Activated CD4-positive, CD25-positive, alpha-beta regulatory T cell treated with anti-CD3 and anti-CD28 coated beads, Interleukin-2, amount 50 U/mL, for 24 hours (primary cell): ENCODE data around the gene NCOR1.
"Not testable (repeated sequence)": the region's sequence is repeated elsewhere in the genome, so short reads cannot be mapped to it uniquely, and the experiment has no call there.

Experiments
- ATAC-seq, 2 donors: fragments of 150-1000 bp; cut with Tn5 transposase; one replicate each; pipeline ENCODE4 v1.10.0; 2021; ENCODE audit warnings: mild to moderate bottlenecking in 1 of 2, moderate library complexity in 1 of 2

Gene NCOR1

DNA sequence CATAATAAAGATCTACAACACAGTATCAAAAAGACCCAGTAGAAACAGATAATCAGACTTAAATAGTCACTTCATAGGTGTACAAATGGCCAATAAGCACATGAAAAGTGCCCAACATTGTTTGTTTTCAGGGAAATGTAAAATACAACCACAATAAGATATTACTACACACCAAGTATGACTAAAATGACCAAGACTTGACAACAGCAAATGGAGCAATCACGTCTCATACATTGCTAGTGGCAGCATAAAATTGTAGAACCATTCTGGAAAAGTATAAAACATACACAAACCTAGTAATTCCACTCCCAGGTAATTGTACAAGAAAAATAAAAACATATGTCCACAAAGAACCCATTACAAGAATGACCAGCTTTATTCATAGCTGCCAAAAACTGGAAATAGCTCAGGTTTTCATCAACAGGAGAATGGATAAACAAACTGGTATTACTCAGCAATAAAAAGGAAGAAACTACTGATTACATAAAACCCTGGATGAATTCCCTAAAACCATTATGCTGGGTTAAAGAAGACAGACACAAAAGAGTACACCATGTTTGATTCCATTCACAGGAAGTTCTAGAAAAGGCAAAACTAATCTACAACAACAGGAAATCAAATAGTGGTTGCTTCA lies 130.2 kb downstream of the NCOR1 start:
- ATAC-seq, result no peak

DNA sequence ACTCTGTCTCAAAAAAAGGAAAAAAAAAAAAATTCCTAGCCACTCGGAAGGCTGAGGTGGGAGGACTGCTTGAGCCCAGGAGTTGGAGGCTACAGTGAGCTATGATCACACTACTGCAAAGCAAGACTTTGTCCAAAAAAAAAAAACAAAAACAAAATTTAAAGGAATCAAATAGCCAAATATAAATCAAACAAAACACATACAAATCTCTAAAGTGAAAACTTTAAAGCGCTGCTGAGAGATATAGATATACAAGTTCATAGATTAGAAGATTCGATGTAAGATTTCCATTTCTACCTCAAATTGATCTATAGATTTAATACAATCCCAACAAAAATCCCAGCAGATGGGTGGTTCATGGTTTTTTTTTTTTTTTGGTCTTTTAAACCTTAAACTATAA lies 132.1 kb downstream of the NCOR1 start:
- no peak for ATAC-seq

DNA sequence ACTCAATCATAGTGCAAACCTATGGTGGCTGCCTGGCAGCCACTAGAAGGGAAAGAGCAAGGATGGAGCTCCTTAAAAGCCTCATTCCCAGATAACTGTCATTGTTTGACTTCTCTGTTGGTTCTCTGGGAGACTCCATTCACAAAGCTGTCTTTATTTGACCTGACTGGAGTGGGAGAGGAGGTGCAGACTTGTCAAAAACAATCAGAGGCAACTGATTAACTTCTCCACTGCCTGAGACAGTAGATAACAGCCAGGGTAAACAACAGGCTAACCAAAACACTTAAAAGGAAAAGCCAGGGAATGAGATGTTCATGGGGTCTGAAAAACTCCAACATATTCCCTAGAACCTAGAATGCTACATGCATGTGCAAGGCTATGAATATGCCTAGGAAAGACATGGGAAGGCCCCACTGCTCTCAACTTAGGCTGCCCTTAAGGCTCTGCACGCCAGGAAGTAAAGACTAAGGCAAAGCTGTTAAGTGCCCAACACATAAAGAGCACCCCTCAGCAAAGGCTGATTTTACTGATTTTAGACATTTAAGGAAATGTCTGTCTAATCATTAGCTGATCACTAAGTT lies 133.7 kb downstream of the NCOR1 start:
- ATAC-seq, result no peak

DNA sequence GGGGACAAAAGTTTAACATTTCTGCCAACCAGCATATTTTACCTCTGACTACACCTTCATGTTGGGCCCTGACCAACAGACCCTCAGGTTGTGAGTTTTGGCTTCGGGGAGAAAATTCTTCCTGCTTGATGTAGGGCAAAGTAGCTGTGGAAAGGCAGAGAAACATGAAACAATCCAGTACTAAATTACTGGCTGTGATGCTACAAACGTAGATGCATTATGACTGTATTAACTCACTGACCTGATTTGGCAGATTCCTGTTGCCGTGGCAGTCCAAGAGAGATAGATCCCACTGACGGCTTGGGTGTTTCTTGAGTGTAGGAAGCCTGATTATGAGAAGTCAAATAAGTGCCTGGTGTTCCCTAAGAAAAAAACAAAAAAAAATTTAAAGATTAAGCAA lies 135.0 kb downstream of the NCOR1 start:
- no peak for ATAC-seq

DNA sequence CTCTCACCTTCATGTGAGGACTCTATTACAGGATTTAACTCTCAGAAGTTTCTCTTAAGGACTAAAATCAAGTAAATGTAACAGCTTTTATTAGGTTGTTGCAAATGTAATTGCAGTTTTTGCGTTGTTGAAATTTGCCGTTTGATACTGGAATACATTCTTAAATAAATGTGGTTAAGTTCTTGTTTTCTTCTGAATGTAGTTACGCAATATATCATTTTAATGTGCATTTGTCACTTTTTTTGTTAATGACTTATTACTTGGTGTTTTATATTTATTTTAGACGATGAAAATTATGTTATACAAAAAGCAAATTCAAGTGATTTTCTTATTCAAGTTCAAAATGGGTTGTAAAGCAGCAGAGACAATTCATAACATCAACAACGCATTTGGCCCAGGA lies 139.4 kb downstream of the NCOR1 start:
- no peak for ATAC-seq

DNA sequence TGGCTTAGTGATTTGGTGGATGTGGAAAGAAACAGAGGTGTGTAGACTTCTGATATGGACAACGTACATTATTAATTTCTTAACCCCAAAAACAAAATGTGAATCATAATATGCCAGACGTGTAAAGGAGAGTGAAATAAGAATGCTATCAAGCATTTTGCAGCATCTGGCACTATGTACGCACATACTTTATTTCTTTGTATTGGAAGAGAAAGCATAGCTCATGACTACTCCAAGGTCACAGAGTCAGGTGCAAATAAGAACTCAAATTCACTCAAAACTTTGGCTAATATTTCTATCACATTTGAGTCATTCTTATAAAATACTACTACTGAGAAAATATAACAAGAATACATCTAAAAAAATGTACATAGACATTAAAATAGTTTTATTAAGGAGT lies 140.9 kb downstream of the NCOR1 start:
- ATAC-seq, result no peak

DNA sequence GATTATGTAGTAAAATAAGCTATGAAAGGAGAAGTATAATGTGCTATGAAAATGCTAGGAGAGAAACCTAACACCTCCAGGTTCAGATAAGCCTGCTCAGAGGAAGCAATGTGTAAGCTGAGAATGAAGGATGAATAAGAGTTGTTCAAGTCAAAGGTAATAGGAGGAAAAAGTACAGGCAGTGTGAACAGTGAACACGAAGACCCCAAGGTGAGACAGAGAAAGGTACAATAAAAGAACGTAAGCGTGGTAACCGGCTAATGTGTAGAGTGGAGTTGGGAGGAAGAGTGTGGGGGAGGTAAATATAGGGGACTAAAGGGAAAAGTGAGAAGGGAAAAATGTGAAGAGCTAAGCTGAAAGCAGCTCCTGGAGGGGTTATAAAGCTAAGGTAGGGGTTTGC lies 141.5 kb downstream of the NCOR1 start:
- ATAC-seq, result no peak

DNA sequence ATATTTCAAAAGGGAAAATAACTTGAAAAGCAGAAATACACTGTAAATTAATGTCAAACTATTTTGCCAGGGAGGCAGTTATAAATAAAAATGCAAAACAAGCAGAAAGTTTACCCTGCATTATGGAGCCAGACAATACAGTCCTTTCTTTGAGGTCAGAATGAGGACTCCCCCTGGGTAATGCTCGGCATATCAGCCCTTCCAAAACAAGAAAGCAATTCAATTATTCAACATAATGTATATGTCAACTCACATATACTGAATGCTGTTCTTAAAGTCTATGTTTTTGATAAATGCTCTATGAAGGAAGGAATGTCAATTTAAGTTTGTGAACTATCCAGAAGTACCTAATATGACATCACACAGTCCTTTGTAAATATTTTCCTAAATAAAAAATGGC lies 143.3 kb downstream of the NCOR1 start:
- no peak for ATAC-seq

DNA sequence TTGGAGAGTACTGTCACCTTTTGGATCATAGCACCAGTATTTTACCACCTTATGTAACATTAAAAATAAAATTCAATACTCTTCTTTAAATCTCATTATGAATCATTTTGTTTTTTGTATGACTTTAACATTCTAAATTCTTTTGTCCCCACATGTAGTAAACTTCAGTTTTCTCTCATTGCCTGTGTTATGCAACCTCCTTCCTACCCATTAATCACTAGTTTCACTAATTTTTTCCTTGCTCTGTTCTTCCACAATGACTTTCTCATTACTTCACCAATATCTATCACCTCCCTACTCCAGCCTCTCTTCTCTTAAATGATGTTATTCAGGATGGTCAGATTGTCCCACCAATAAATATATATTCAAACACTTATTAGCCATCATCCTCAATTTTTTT lies 147.0 kb downstream of the NCOR1 start:
- peak in 1 of 2 donors; percentile 53 for ATAC-seq

DNA sequence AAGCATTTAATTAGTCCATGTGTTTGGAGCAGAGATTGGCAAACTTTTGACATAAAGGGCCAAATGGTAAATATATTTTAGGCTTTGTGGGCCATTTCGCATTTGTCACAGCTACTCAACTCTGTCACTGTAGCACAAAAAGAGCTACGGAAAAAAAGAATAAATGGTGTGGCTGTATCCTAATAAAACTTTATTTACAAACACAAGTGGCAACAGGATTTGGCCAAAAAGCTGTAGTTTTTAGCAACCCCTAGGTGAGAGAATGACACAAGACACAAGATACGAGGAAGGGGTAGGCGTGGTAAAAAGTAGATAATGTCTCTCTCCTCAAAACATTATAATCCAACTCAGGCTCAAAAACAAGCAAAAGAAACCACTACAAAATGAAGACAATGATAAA lies 149.2 kb downstream of the NCOR1 start:
- no peak for ATAC-seq

DNA sequence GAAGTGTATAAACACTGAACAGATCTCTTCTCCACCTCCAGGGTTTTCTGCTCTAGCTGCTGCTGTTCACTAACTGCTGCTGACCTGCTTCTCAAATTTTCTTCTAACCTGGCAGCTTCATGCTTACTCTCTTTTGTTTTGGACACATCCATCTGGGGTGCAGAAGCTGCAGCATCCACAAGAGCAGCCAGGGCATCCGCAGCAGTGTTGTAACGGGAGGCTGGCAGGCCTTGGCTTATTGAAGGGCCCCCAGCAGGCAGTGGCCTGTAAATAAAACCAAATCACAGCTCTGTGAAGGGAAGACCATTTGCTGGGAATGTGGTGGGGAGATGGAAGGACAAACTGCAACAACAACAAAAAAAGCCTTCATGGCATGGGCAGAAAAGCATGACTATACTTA lies 153.7 kb downstream of the NCOR1 start:
- ATAC-seq, result no peak

DNA sequence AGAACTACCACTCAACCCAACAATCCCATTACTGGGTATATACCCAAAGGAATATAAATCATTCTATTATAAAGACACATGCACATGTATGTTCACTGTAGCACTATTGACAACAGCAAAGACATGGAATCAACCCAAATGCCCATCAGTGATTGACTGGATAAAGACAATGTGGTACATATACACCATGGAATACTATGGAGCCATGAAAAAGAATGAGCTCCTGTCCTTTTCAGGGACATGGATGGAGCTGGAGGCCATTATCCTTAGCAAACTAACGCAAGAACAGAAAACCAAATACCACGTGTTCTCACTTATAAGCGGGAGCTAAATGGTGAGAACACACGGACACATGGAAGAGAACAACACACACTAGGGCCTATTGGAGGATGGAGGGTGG lies 160.2 kb downstream of the NCOR1 start:
- ATAC-seq, result not testable (repeated sequence)

DNA sequence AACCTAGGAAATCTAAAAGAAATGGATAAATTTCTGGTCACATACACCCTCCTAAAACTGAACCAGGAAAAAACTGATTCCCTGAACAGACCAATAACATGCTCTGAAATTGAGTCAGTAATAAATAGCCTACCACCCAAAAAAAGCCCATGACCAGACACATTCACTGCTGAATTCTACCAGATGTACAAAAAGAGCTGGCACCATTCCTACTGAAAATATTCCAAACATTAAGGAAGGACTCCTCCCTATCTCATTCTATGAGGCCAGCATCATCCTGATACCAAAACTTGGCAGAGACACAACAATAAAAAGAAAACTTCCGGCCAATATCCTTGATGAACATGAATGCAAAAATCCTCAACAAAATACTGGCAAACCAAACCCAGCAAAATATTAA lies 162.8 kb downstream of the NCOR1 start:
- ATAC-seq, result no peak

DNA sequence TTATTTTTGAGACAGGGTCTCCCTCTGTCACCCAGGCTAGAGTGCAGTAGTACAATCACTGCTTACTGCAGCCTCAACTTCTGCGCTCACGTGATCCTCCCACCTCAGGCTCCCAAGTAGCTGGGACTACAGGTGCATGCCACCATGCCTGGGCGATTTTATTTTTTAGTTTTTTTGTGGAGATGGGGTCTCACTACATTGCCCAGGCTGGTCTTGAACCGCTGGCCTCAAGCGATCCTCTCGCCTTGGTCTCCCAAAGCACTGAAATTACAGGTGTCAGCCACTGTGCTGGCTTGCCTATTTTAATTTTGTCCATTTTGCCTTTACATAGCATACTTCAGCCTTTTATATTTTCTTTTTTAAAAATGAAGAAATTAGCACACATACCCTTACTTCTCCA lies 164.5 kb downstream of the NCOR1 start:
- no peak for ATAC-seq

DNA sequence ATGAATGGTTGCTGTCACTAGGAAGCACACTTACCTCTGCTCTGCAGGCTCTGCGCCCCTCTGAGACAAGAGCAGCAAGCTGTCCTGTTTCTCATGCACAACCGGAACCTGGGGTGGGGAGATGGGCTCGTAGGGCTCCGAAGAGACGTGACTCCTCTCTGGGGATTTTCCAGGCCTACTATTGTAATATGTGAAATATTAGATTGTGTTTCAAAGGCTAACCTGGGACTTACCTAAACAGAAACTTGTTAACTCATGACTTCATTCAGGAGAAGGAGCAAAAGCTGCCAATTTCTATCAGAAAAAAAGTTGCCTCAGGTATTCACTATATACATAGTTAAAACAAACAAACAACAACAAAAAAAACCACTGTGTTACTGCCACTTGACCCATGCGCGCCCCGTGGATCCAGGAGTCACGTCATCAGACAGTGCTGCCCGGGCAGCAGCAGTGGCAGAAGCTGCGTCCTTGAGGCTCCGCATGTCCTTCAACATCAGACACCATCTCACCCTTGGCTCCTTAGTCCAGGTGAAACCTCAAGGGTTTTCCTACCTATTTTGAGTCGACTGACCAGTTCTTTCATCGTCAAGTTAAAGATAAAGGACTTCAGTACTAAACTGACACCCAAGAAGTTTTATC lies 166.4 kb downstream of the NCOR1 start:
- no peak for ATAC-seq

DNA sequence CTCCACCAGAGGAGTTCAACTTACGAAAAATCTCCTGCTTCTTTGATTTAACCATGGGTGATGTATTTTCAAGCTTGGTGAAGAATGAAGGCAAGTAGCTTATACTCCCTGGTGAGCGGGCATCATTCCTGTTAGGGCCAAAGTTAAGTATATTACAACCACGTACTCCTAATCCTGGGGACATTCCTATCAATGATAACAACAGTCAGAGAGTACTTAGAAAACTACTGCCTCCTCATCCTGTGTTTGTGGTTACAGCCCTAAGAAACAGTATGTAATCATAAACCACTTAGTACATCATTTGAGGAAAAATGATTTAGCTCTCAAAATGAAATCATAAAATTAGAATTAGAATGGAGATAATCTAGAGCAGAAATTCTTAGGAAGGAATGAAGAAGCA lies 168.4 kb downstream of the NCOR1 start:
- ATAC-seq, result no peak

DNA sequence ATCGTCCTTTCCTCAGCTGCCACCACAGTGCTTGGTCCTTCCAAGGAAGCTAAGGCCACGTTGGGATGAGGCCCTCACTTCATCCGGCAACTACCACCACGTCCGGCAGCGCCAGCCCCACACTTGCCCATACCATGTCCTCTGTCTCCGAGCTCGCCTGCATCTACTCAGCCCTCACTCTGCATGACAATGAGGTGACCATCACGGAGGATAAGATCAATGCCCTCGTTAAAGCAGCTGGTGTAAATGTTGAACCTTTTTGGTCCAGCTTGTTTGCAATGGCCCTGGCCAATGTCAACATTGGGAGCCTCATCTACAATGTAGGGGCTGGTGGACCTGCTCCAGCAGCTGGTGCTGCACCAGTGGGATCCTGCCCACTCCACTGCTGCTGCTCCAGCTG lies 170.8 kb downstream of the NCOR1 start:
- ATAC-seq, result no peak

DNA sequence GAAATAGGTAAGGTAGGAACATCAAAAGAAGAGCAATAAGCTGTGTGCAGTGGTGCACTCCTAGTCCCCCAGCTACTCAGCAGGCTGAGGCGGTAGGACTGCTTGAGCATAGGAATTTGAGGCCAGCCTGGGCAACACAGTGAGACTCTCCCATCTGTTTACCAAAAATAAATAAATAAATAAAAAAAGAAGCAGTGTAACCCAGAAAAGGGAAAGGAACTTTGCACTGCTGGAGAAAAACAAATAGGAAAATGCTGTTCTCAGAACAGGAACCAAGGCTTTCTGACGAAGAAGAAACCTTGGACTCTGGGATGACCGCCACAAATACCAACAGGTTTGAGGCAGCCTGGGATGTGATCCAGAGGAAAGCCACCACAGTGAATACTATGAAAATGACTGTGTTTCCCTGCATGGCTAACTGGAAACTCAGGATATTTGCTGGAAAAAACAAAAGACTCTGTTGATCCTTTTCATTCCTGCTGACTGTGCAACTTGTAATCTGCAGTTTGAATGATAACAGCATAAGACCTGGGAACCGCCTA lies 174.6 kb downstream of the NCOR1 start:
- no peak for ATAC-seq

DNA sequence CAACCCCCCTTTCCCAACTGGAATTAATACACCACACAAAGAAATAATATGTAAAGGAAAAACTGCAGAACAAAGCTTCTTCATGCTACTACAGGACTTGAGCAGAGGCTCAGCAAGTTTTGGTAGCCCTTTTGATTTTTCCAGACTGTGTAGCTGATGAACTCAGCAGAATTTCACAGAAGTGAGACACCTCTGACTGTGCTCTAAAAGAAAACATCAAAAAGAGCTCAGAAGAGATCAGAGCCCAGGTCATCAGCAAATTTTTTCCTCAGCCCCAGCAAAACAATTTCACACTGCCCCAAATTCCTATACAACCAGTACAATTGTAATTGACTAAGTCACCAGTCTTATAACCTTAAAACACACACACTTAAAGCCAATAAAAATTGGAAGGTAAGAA lies 177.7 kb downstream of the NCOR1 start:
- peak in 1 of 2 donors; percentile 35 for ATAC-seq

DNA sequence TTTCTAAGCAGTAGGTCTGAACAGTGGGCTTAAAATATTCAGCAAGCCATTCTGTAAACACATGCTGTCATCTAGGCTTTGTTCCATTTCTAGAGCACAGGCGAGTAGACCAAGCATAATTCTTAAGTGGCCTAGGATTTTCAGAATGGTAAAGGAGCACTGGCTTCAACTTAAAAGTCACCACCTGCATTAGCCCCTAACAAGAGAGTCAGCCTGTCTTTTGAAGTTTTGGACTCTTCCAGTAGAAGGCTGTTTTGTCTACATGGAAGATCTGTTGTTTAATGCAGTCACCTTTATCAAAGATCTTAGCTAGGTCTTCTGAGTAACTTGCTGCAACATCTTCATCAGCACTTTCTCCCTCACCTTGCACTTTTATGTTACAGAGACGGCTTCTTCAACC lies 179.1 kb downstream of the NCOR1 start:
- ATAC-seq, result no peak

DNA sequence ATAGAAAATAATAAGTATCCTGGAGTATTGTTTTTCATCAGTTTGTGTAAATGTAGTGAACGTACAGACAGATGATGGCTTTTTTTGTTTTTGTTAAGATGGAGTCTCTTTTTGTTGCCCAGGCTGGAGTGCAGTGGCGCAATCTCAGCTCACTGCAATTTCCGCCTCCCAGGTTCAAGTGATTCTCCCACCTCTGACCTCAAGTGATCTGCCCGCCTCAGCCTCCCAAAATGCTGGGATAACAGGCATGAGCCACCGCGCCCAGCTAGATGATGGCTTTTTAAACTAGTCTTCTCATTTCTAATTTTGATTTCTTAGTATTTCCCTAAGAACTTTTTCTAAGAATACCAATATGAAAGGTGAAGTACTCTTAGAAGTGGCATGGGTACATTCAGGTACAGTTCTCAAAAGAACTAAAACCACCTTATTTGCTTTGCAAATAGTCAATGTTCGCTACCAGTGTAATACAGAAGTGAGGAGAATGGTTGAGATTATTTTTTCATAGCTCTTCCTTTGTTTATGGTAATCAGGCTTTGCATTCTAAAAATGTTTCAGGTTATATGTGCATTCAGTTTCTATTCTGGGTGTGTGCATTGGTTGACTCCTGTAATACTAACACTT lies 181.5 kb downstream of the NCOR1 start:
- no peak for ATAC-seq

DNA sequence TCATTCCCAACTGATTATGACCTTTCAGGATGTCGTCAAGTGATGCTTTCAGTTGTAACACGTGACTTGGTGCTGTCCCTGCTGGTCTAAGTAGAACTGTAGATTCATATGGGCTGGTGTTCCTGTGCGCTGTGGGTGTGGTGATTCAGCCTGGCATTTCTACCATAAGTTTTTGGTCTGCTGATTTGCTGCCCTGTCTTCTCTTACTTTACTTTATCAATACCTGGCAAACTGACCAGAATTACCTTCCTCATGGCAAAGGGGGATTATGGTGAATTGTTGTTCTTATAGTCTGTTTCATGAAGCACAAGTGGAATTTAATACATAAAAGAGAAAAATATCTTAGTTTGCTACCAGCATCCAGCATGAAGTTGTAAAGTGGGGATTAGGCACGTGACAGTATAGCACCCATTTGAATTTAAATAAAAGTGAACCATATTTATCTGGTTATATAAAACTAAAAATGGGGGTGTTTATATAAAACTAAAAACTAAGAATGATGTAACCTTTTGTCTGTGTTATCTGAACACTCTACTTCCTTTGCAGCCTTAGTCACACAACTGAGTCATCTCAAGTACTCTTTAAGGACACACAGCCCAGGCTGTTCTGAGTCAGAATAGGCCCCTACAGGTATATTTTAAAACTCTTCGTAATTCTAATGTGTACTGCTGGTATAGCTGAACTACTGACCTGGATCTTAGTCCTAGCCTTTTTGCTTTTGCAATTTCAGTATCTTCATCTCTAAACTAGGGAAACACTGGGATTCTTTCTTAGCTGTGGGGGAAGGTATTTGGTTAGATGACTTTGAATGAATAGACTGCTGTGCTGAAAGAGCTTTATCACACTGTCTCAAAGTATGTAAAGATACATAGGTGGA lies 187.4 kb downstream of the NCOR1 start:
- peak; percentile 99 for ATAC-seq

DNA sequence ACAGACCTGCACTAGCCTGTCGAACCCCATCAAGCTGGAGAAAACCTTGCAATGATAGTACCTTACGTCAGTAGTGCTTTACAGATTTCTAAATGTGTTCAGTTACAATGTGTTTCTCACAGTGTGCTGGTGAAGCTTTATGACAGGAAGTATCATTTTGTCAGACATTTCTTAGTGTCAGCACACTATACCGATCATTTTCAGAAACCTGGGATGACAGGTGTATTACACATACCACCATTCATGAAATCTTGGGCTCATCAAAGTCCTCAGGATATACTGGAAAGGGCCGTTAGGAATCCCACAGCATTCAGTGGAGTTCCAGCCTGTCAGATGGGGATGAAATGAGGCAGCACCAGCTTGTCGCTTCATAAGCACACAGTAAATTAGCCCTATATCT lies 188.4 kb downstream of the NCOR1 start:
- no peak for ATAC-seq
